B cell (primary cell): ENCODE data around the gene POLN.

Experiments
- CTCF ChIP-seq: fragments of 200-600 bp; IDR thresholded peaks from one replicate; pipeline ENCODE4 v1.8.0; 2022; ENCODE audit warnings: antibody characterized with exemption, mild to moderate bottlenecking
- EZH2 ChIP-seq: IDR thresholded peaks from 2 replicates; pipeline ENCODE4 v1.6.1; 2012; ENCODE audit warnings: borderline replicate concordance, low read depth, mild to moderate bottlenecking, moderate library complexity, low read length; ENCODE audit not compliant: insufficient read depth, poor library complexity, severe bottlenecking

GRCh38 chr4:2154215-2154740 lies 87.6 kb downstream of the POLN start:
- TF ChIP-seq CTCF (no peak), EZH2 (no peak)
